Measurements from ENCODE around the gene KRTAP12-2.
"Not testable (repeated sequence)": the region's sequence is repeated elsewhere in the genome, so short reads cannot be mapped to it uniquely, and the experiment has no call there.

The KRTAP12-2 gene

DNA sequence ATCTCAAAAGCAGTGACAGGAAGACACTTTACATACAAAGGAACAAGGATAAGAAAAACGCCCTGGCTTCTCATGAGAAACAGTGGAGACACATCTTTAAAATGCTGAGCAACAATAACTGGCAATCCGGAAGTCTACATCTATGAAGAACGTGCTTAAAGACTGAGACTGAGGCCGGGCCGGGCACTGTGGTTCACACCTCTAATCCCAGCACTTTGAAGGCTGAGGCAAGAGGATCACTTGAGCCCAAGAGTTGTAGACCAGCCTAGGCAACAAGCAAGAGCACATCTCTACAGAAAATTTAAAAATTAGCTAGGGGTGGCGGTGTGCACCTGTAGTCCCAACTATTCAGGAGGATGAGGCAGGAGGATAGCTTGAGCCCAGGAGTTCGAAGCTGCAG lies 17.4 kb upstream of the KRTAP12-2 start:
- DNase-seq (ENCODE audit: low read depth), result no peak

DNA sequence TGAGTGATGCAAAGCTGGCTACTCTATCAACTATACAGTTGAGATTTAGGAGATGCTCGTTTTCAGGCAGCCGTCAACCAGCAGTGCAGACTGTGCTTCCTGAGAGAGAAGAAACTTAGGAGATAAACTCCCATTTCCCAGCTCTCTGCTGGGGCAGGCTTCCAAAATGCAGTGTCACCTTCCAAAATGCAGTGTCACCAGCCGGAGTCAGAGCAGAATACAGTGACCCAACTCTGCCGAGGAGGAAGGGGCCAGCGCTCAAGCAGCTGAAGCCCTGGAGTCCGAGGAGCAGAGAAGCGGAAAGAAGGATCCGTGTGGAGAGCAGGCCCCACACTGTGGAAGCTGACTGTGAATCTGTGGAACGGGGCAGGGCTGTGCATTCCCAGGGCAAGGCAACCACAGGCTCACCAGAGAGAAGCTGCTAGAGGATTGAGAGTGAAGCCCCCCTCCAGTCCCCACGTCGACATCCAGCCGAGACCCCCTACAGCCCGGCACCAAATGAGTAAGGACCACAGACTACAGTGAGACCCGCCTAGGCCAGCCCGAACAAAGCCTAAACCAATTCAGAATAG lies 15.9 kb upstream of the KRTAP12-2 start:
- no peak for DNase-seq (ENCODE audit: low read depth)

DNA sequence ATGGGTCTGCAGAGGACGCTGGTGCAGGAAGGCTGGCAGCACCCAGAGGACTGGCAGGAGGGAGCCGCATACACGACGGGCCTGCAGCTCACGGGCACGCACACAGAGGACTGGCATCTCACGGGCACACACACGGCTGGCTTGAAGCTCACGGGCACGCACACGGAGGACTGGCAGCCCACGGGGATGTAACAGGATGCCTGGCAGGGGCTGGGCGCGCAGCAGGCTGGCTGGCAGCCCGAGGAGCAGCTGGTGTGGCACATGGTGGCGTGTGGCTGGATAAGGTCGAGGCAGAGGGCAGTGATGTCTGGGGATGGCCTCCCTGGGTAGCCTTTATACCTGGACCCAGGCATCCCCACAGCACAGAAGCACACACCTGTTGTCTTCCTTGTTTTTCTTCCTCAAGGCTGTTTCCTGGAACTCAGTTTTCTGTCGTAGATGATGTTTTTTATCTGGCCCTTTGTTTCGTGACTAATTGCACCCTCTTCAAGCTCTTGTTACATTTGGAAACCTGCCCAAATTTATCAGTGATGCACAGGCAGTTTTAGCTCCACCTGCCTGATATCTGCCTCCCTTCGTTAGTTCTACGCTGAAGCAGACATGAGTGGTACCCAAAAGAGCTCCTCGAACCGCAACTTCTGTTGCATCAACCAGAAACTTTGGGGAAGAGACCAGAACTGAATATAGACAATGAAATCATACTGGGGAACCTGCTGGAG lies 15.3 kb upstream of the KRTAP12-2 start, which contains the start of gene KRTAP12-1:
TSS of gene KRTAP12-1 (minus strand) at position 303 of the 719 bp plus-strand sequence. CDS start at position 263, 40 bp downstream.
- DNase-seq (ENCODE audit: low read depth), result no peak

DNA sequence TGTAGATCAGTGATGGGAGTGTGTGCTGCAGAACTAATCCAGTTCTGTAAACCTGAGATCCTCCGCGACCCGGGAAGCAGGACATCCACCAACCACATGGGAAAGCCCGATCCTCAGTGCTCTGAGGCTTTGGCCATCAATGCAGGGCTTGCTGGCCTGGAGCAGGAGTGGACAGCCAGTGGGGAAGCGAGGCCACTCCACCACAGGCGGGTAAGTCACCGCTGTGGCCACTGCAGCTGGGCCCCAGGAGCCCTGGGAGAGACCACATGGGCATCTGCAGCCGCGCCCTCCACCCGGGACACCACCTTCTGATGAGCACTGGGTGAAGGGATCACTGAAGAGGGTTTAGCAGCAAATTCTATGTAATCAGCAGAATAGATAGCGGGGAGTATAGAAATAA lies 14.4 kb upstream of the KRTAP12-2 start:
- no peak for DNase-seq (ENCODE audit: low read depth)

DNA sequence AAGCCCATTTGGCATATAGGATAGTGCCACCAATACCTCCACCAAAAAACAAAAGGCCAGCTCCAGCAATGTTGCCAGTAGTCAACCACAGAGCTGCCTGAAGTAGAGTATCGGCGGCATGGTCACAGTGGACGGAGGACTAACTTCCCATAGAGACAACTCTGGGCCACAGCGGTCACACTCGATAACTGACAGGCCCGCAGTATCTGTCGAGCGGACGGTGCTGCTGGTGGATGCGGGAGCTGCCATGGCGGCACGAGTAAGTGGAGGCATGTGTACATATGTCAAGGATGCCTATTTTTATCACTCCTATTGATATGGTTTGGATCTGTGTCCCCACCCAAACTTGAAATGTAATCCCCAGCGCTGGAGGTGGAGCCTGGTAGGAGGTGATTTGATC lies 11.2 kb upstream of the KRTAP12-2 start:
- DNase-seq (ENCODE audit: low read depth), result no peak

DNA sequence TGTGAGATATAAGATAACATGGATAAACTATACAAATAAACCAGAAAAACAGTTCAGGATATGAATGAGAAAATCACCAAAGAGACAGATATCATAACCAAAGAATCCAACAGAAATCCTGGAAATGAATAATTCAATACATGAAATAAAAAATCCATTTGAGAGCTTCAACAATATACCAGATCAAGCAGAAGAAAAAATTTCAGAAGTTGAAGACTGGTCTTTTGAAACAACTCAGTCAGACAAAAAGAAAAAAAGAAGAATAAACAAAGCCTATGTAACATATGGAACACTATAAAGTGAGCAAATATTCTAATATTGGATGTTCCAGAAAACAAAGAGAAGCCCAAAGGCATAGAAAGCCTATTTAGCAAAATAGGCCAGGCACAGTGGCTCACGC lies 5.2 kb upstream of the KRTAP12-2 start:
- no peak for DNase-seq (ENCODE audit: low read depth)

DNA sequence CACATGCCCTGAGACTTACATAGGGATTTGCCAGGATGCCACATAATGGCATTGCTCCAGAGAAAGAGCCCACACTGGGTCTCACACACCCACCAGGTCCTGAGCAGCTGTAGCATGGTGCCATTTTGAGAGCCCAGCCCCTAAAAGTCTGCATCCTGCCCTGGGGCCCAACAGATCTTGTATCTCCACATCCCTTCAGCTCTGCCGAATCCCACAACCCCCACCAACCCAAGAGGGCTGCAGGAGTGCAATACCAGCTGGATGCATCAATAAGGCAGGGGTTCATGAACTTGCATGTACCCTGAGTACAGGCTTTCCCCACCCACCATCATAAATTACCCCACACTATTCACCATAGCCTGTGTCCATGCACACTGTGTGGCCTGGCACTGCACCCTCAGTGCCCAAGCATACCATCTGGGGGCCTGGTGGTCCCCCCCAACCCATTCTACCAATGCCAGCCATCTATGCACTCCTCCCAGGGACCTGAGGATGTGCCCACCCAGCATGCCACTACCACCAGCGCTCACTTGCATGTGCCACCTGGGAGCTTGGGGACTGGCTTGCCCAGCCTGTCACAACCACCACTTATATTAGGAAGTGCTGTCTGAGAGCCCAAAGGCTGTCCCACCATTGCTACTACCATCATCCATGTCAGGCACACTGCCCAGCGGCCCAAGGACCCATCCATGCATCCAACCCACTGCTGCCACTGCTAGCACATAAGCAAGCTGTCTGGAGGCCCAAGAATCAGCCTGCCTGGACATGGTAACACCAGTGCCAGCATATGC lies 4.1 kb upstream of the KRTAP12-2 start:
- DNase-seq (ENCODE audit: low read depth), result no peak

DNA sequence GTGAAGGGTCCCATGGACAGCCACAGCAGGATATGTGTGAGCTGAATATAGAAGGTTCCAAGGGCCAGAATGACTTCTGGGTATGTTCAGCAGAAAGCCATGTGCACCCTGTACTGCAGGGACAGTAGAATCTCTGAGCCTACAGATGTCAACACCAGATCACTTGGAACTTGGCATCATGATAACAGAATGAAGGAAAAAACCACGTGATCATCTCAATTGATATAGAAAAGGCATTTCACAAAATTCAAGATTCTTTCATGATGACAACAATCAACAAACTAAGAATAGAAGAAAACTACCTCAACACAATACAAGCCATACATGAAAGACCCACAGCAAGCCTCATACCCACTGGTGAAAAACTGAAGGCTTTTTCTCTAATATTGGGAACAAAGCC lies 885 bp upstream of the KRTAP12-2 start:
- no peak for DNase-seq (ENCODE audit: low read depth)

DNA sequence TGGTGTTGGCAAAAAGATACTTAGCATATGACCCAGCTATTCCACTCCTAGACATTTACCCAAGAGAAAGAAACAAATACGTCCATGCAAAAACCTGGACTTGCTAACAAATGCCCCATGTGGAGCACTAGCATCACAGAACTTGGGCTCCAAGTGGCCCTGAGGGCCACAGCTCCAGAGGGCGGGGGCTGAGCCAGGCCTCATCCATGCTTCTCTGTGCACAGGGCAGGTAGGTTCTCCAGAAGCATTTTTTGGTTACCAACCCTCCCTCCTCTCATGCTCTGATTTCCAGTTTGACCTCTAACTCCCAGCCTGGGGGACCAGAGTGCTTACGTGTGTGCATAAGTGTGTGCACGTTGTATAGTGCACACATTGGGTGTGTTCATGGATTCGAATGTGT lies 2.0 kb downstream of the KRTAP12-2 start:
- no peak for DNase-seq (ENCODE audit: low read depth)

DNA sequence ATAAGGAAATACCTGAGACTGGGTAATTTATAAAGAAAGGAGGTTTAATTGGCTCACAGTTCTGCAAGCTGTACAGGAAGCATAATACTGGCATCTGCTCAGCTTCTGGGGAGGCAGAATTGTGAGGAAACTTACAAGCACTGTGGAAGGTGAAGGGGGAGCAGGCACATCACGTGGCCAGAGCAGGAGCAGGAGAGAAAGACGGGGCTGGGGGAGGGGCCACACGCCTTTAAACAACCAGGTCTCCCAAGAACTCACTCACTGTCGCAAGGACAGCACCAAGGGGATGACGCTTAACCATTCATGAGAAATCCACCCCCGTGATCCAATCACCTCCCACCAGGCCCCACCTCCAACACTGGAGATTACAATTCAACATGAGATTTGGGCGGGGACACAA lies 5.2 kb downstream of the KRTAP12-2 start:
- DNase-seq (ENCODE audit: low read depth), result not testable (repeated sequence)

DNA sequence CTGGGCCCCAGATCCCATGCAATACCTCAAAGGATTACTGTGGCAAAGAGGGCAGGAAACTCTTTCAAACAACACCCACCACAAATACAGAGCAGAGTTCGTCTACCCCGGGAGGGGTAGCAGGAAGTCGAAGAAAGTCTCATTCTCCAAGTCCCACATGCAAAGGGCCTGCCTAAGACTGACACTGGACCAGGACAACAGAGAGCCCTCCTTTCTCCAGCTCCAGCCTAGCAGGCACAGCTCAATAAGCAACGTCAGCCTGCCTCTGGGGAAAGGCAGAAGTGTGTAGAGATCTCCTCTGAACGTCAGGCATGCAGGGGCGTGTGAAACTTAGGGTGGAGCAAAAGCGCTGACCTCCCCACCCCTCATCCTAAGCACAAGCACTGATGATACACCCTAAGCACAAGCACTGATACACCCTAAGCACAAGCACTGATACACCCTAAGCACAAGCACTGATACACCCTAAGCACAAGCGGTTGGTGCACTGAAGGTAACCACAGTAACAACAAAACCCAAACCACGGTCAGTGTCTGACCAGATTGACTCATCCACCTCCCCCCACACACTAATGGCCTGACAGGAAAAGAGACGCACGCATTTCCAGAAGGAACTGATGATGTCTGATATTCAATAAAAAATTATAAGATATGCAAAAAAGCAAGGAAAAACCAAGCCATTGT lies 7.7 kb downstream of the KRTAP12-2 start:
- no peak for DNase-seq (ENCODE audit: low read depth)

DNA sequence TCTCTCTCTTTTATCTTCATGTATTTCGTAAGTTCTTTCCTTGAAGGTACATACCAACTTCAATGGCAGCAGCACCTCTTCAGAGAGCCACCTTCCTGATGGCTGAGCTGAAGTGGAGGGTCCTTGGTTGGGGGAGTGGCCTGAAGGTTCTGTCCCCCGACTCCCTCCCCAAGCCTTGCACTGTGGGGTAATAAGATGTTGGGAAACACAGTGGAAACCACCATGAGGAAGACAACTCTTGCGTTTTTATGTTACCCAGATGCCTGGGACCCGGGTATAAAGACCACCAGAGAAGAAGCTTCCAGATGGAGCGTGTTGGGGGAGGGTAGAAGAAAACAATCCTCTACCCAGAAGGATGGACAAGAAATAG lies 8.2 kb downstream of the KRTAP12-2 start:
- no peak for DNase-seq (ENCODE audit: low read depth)

DNA sequence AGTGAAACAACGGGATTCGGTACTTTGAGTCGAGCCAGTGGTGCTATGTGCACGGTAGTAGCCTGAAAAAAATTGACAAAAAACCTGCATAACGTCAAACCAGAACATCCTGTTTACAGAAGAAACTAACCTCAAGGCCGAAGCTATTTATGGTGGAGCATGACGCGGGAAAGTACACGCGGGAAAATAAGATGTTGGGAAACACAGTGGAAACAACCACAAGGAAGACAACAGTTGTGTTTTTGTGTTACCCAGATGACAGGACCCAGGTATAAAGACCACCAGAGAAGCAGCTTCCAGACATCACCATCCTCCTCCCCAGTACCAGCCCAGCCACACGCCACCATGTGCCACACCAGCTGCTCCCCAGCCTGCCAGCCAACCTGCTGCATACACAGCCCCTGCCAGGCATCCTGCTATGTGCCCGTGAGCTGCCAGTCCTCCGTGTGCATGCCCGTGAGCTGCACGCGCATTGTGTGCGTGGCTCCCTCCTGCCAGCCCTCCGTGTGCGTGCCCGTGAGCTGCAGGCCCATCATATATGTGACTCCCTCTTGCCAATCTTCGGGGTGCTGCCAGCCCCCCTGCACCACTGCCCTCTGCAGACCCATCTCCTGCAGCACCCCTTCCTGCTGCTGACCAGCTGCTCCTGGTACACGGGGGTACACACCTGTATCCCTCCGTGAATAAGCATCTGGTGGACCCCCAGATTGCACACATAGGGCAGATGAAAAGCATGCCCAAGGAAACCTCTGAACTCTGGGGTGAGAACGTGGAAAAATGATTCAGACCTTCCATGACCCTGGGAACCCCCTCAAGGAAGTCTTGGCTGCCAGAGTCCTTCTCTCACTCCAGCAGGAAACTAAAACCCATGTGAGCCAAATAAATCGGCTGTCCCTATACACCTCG lies 8.8 kb downstream of the KRTAP12-2 start, which contains the start of gene KRTAP12-3:
TSS of gene KRTAP12-3 (plus strand) at position 298 of the 906 bp plus-strand sequence. CDS start at position 346, 48 bp downstream.
- DNase-seq (ENCODE audit: low read depth), result no peak

DNA sequence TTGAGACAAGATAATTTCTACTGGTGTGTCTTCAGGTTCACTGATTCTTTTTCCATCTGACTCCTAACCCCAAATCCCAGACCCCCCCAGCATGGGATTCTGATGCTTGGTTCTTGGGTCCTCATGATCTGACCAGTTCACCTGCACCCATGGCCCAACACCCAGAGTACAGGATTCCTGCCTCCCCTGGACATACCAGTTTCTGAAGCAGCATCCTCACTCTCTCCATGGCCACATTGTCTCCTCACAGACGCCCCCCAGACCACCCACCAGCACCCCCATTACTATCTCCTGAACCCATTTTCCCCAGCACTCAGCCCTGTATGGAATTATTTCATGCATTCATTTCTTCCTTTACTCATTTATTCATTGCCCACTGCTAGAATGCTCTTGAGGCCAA lies 9.9 kb downstream of the KRTAP12-2 start:
- no peak for DNase-seq (ENCODE audit: low read depth)

DNA sequence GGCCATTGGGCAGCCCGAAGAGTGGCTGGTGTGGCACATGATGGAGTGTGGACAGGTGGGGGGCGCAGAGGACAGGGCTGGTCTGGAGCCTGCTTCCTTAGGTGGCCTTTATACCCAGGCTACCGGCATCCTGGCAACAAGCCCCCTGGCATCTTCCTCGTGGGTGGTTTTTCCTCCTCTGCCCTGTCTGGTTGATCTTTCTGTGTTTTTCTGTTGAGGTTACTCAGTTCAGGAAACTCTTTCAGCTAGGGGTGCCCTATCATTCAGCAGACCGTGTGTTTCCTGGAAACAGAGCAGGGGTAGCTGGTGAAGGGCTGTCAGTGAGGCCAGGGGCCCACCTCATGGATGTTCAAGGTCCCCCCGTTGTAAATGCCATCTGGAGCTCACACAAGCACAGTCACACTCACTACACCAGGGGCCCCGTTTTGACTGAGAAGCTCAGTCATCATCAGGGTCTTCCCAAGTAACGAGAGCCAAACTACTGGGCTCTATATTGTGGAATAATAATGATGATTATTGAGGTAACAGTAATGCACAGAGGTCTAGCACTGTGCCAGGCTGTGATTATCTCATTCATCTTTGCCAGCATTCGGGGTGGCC lies 12.1 kb downstream of the KRTAP12-2 start, which contains the start of gene KRTAP12-4:
TSS of gene KRTAP12-4 (minus strand) at position 84 of the 600 bp plus-strand sequence. CDS start at position 39, 45 bp downstream.
- DNase-seq (ENCODE audit: low read depth), result no peak

DNA sequence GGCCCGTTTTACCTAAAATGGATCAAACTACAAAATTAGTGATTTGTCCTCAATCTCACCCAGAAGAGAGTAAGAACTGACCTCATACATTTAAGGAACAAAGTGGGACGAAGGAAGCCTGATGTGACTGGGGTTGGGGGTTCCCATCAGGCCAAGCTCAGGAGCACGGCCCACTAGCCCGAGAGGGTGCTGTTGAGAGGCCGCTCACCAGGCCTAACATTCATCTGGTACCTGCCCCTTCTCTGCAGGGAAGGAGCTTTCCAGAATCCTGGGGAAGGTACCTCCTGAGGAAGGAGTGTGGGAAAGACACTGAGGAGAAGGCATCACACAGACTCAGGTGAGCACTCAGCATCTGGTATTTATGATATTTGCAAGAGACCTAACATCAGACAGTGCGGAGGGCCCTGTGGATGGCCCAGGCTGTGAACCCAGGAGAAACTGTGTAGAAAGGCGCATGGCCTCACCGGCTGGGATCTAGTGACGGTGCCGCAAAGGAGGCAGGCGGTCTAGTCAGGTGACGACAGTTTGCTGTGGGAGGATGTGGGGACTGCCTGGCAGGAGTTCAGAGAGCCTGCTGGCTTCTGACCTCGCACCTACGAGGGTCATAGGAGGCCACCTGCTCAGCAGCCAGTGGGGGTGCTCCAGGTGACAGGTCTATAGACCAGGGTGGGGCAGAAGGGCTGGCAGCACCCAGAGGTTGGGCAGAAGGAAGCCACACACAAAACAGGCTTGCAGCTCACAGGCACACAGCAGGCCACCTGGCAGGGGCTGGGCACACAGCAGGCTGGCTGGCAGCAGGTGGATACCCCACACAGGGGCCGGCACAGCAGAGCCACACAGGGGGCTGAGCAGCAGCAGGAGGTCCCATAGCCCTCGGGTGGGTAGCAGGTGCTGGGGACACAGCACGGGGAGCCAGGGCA lies 12.8 kb downstream of the KRTAP12-2 start:
- no peak for DNase-seq (ENCODE audit: low read depth)

DNA sequence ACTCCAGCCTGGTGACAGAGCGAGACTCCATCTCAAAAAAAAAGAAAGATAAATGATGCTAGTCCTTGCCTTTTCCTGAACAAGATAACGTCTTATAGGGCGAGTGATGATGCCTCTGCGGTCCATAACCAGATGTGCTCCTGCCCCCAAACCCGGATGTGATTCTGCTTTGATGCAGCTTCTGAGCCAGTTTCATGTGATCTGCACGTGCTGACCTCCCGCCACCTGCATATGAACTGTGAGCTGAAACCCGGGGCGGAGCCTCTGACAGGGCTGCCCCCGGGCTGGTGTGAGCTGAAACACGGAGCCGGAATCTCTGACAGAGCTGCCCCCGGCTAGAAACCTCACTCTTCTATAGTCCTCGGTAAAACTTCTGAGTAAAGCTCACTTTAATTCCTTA lies 13.6 kb downstream of the KRTAP12-2 start:
- DNase-seq (ENCODE audit: low read depth), result no peak

DNA sequence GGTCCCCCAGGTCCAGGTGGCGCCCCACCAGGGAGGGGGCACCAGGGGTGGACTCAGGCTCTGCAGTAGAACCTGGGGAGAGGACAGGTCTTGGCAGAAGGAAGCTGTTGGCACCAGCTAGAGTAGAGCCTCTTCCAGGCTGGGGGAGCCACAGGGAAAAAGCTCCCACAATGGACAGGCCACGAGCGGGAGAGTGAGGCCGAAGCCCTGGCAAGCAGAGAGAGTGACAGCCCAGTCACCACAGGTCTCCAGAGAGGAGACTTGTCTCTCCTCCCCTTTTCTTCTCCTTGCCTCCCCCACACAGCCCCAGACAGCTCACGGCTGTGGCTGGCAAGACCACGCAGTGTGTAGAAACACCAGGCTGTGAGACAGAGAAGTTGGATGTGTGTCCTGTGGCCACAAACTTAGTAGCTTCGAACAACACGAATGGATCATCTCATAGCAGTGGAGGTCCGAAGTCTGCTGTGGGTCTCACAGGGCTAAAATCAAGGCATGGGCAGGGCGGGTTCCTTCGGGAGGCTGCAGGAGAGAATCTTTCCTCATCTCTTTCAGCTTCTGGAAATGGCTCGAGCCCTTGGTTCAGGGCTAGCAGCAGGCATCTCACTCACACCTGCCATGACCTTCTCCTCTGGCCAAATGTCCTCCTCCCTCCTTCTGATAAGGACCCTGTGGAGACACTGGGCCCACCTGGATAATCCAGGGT lies 15.6 kb downstream of the KRTAP12-2 start:
- no peak for DNase-seq (ENCODE audit: low read depth)

All from fibroblast of gingiva (primary cell).